ENCODE data around the gene EPM2AIP1.

DNA sequence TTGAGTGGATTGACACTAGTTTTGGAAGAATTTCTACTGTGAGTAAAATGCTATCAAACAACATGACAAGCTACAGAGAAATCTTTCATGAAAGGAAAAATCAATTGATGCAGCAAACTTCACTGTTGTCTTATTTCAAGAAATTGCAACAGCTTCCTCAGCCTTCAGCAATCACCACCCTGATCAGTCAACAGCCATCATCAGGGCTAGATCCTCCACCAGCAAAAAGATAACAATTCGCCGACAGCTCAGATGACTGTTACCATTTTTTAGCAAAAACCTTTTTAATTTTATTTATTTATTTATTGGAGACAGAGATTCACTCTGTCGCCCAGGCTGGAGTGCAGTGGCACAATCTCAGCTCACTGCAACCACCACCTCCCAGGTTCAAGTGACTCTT lies 44.4 kb upstream of the EPM2AIP1 start:
- TF ChIP-seq EZH2phosphoT487 (IDR thresholded peaks at IDR 0.05; ENCODE audit: low read depth), result no peak
- TF ChIP-seq, protein P1, sequence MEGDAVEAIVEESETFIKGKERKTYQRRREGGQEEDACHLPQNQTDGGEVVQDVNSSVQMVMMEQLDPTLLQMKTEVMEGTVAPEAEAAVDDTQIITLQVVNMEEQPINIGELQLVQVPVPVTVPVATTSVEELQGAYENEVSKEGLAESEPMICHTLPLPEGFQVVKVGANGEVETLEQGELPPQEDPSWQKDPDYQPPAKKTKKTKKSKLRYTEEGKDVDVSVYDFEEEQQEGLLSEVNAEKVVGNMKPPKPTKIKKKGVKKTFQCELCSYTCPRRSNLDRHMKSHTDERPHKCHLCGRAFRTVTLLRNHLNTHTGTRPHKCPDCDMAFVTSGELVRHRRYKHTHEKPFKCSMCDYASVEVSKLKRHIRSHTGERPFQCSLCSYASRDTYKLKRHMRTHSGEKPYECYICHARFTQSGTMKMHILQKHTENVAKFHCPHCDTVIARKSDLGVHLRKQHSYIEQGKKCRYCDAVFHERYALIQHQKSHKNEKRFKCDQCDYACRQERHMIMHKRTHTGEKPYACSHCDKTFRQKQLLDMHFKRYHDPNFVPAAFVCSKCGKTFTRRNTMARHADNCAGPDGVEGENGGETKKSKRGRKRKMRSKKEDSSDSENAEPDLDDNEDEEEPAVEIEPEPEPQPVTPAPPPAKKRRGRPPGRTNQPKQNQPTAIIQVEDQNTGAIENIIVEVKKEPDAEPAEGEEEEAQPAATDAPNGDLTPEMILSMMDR (IDR thresholded peaks at IDR 0.05; ENCODE audit: low read depth, low read length), result no peak

Measured in OCI-LY3 (cell line).